ENCODE data around the gene NCKAP5.

DNA sequence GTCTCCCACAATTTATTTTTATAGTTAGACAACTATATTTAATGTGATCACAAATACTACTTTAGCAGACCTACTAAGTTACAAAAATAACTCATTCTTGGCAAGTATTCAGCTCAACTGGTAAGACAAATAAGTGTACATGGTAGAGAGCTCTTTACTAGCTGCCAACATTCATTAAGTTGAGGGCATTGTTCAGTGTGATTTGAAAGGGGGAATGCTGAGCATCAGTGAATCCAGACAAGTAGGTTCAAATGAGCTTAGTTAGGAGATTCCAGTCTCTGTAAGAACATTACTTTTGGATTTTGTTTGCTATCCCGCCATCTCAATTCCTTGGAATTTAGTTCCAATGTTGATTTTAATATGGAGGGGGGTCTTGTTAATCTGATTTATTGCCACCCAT lies 710.9 kb downstream of the NCKAP5 start:
- no peak for TF ChIP-seq CTCF (IDR thresholded peaks at IDR 0.05; ENCODE audit: low read depth, low read length, missing input control)
- no peak for TF ChIP-seq TAF1 (conservative IDR thresholded peaks at IDR 0.05)
- no peak for TF ChIP-seq NR2F2 (IDR thresholded peaks at IDR 0.05)
- TF ChIP-seq SP1 (IDR thresholded peaks at IDR 0.05), result no peak
- TF ChIP-seq, protein P1, sequence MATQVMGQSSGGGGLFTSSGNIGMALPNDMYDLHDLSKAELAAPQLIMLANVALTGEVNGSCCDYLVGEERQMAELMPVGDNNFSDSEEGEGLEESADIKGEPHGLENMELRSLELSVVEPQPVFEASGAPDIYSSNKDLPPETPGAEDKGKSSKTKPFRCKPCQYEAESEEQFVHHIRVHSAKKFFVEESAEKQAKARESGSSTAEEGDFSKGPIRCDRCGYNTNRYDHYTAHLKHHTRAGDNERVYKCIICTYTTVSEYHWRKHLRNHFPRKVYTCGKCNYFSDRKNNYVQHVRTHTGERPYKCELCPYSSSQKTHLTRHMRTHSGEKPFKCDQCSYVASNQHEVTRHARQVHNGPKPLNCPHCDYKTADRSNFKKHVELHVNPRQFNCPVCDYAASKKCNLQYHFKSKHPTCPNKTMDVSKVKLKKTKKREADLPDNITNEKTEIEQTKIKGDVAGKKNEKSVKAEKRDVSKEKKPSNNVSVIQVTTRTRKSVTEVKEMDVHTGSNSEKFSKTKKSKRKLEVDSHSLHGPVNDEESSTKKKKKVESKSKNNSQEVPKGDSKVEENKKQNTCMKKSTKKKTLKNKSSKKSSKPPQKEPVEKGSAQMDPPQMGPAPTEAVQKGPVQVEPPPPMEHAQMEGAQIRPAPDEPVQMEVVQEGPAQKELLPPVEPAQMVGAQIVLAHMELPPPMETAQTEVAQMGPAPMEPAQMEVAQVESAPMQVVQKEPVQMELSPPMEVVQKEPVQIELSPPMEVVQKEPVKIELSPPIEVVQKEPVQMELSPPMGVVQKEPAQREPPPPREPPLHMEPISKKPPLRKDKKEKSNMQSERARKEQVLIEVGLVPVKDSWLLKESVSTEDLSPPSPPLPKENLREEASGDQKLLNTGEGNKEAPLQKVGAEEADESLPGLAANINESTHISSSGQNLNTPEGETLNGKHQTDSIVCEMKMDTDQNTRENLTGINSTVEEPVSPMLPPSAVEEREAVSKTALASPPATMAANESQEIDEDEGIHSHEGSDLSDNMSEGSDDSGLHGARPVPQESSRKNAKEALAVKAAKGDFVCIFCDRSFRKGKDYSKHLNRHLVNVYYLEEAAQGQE (IDR thresholded peaks at IDR 0.05), result no peak
- TF ChIP-seq JUND (IDR thresholded peaks at IDR 0.05), result no peak
- no peak for TF ChIP-seq EGR1 (IDR thresholded peaks at IDR 0.05; ENCODE audit: low read depth in 2 of 2)
